Measurements from ENCODE around the gene NCR2.

GRCh38 chr6:41289815-41290214 lies 45.6 kb upstream of the NCR2 start:
- TF ChIP-seq ZBTB33 (IDR thresholded peaks at IDR 0.05; ENCODE audit: borderline replicate concordance, low read depth) (no peak), CTCF (IDR thresholded peaks at IDR 0.05) (no peak), SIN3A (IDR thresholded peaks at IDR 0.05; ENCODE audit: borderline replicate concordance, low read depth, low read length) (no peak), FOXM1 (IDR thresholded peaks at IDR 0.05; ENCODE audit: low read depth) (no peak), YY1 (IDR thresholded peaks at IDR 0.05; ENCODE audit: low read depth) (no peak), REST (IDR thresholded peaks at IDR 0.05; ENCODE audit: low read depth, low read length) (no peak), EP300 (IDR thresholded peaks at IDR 0.05; ENCODE audit: borderline replicate concordance in 1 of 2, low read depth in 1 of 2, low read length in 1 of 2) (no peak), TCF12 (IDR thresholded peaks at IDR 0.05) (no peak), RAD21 (IDR thresholded peaks at IDR 0.05; ENCODE audit: low read length) (no peak), USF1 (IDR thresholded peaks at IDR 0.05; ENCODE audit: borderline replicate concordance, low read depth) (no peak), ELF1 (IDR thresholded peaks at IDR 0.05) (no peak), POLR2AphosphoS5 (IDR thresholded peaks at IDR 0.05; ENCODE audit: low read depth, low read length) (no peak)

Measured in SK-N-SH (cell line).